Trophoblast cell (in vitro differentiated cells and primary cell): ENCODE measurements around the gene KANSL1.
A peak's percentile ranks its signal among the peaks of the same experiment; 100 is the strongest.

ENCODE experiments used
- DNase-seq, 2 donors: peaks; one replicate each; pipeline ENCODE4 v3.0.0-alpha.2; 2016
- H2AFZ ChIP-seq: 2 replicates; pipeline ENCODE4 v1.6.1; 2013; ENCODE audit warnings: low read length, moderate library complexity, mild to moderate bottlenecking; ENCODE audit not compliant: insufficient read depth, poor library complexity
- H2AK5ac ChIP-seq: 2 replicates; pipeline ENCODE4 v1.6.1; 2013; ENCODE audit warnings: mild to moderate bottlenecking, low read length
- H2BK120ac ChIP-seq: 2 replicates; pipeline ENCODE4 v1.6.1; 2013; ENCODE audit warnings: low read length, mild to moderate bottlenecking, moderate library complexity; ENCODE audit not compliant: insufficient read depth, poor library complexity
- H2BK12ac ChIP-seq: 2 replicates; pipeline ENCODE4 v1.6.1; 2013; ENCODE audit warnings: mild to moderate bottlenecking, low read length, moderate library complexity
- H2BK5ac ChIP-seq: 2 replicates; pipeline ENCODE4 v1.6.1; 2013; ENCODE audit warnings: low read length, low read depth, moderate library complexity, mild to moderate bottlenecking; ENCODE audit not compliant: poor library complexity
- H3K14ac ChIP-seq: 2 replicates; pipeline ENCODE4 v1.6.1; 2013; ENCODE audit warnings: mild to moderate bottlenecking, low read length
- H3K18ac ChIP-seq: 2 replicates; pipeline ENCODE4 v1.6.1; 2013; ENCODE audit warnings: mild to moderate bottlenecking, low read length
- H3K23ac ChIP-seq: 2 replicates; pipeline ENCODE4 v1.6.1; 2013; ENCODE audit warnings: low read length
- H3K27ac ChIP-seq: 2 replicates; pipeline ENCODE4 v1.5.1; 2013; ENCODE audit warnings: low read depth, mild to moderate bottlenecking, inconsistent platforms, low read length, moderate library complexity
- H3K27me3 ChIP-seq: 2 replicates; pipeline ENCODE4 v1.6.1; 2013; ENCODE audit warnings: inconsistent platforms, mild to moderate bottlenecking, low read length, moderate library complexity; ENCODE audit not compliant: insufficient read depth
- H3K36me3 ChIP-seq, 2 experiments: 1 replicate in 1 of 2; 2 replicates in 1 of 2; pipeline ENCODE4 v1.6.1; 2013; ENCODE audit warnings: low read length in 2 of 2, mild to moderate bottlenecking in 2 of 2, moderate library complexity in 1 of 2; ENCODE audit not compliant: insufficient read depth in 2 of 2, control insufficient read depth in 1 of 2
- H3K4ac ChIP-seq: 2 replicates; pipeline ENCODE4 v1.6.1; 2013; ENCODE audit warnings: low read depth, mild to moderate bottlenecking, low read length, moderate library complexity
- H3K4me1 ChIP-seq, 2 experiments: 1 replicate in 1 of 2; 2 replicates in 1 of 2; pipeline ENCODE4 v1.6.1; 2013; ENCODE audit warnings: low read length in 2 of 2, mild to moderate bottlenecking in 2 of 2, moderate library complexity in 1 of 2; ENCODE audit not compliant: insufficient read depth in 2 of 2, control insufficient read depth in 1 of 2
- H3K4me2 ChIP-seq: 2 replicates; pipeline ENCODE4 v1.6.1; 2013; ENCODE audit warnings: inconsistent platforms, mild to moderate bottlenecking, low read length, moderate library complexity
- H3K4me3 ChIP-seq: 2 replicates; pipeline ENCODE4 v1.5.1; 2013; ENCODE audit warnings: mild to moderate bottlenecking, low read depth, low read length, inconsistent platforms
- H3K79me1 ChIP-seq: one replicate; pipeline ENCODE4 v1.6.1; 2013; ENCODE audit warnings: low read length
- H3K79me2 ChIP-seq: 2 replicates; pipeline ENCODE4 v1.6.1; 2013; ENCODE audit warnings: low read length, mild to moderate bottlenecking; ENCODE audit not compliant: control insufficient read depth, insufficient read depth, poor library complexity
- H3K9ac ChIP-seq: 2 replicates; pipeline ENCODE4 v1.6.1; 2013; ENCODE audit warnings: mild to moderate bottlenecking, low read length
- H3K9me3 ChIP-seq: 2 replicates; pipeline ENCODE4 v1.6.1; 2013; ENCODE audit warnings: low read depth, mild to moderate bottlenecking, control low read depth, inconsistent platforms, low read length; ENCODE audit not compliant: insufficient read depth
- H4K12ac ChIP-seq: 2 replicates; pipeline ENCODE4 v1.6.1; 2013; ENCODE audit warnings: low read depth, mild to moderate bottlenecking, low read length, moderate library complexity
- H4K8ac ChIP-seq: 2 replicates; pipeline ENCODE4 v1.6.1; 2013; ENCODE audit warnings: low read depth, mild to moderate bottlenecking, low read length, moderate library complexity
- H4K91ac ChIP-seq: one replicate; pipeline ENCODE4 v1.6.1; 2013; ENCODE audit warnings: low read depth, mild to moderate bottlenecking, low read length, moderate library complexity
- WGBS: extraction: QIAGEN DNeasy Blood & Tissue Kit; methylation state at CpG from one replicate; pipeline ENCODE4 v1.1.7; 2013; ENCODE audit warnings: missing lambda C conversion rate; ENCODE audit not compliant: insufficient read length, insufficient coverage; ENCODE audit errors: extremely low coverage; 5-methylcytosine and 5-hydroxymethylcytosine counted together

The KANSL1 gene

DNA sequence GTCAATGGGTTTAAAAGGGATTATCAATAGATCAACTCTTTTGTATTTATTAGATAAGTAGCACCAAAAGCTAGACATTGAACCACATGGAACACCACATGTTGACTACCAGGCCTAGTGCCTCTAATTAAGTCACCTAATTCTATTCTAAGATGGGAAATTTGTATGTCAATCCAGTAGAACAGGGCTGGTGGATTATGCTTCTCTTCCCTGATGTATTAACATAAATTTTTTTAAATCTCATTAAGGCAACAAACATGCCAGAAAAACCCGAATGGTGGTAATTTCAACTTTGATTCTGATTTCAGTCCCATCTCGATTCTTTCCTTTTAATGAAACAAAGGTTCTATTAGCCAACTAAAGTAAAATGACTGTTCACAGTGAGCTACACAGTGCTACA is 92.6 kb downstream of the KANSL1 start:
- H3K79me1 ChIP-seq: no peaks in the 10 kb centered on the region
- H3K18ac ChIP-seq: no peak overlapping the region
- H3K4me3 ChIP-seq: no peak overlapping the region
- peaks cover 8% of the 10 kb centered on the region for H3K79me2 ChIP-seq
- no peak overlapping the region for H3K9ac ChIP-seq
- H3K9me3 ChIP-seq: no peaks in the 10 kb centered on the region
- H2AFZ ChIP-seq: no peak overlapping the region
- no peak overlapping the region for H4K12ac ChIP-seq
- no peak overlapping the region for H3K4ac ChIP-seq
- no peak overlapping the region for H2BK5ac ChIP-seq
- no peak overlapping the region for H3K23ac ChIP-seq
- H2BK120ac ChIP-seq: no peak overlapping the region
- no peak overlapping the region for H4K91ac ChIP-seq
- no CpG with 5 or more reads among the region's 2 CpGs for WGBS
- DNase-seq: no peak
- H3K27me3 ChIP-seq: no peaks in the 10 kb centered on the region
- no peaks in the 10 kb centered on the region for H3K36me3 ChIP-seq
- H2AK5ac ChIP-seq: no peak overlapping the region
- no peak overlapping the region for H3K4me2 ChIP-seq
- peaks cover 0 to 2% of the 10 kb centered on the region in 2 experiments for H3K4me1 ChIP-seq
- no peak overlapping the region for H3K14ac ChIP-seq
- no peak overlapping the region for H2BK12ac ChIP-seq
- H3K27ac ChIP-seq: peak overlapping the region; percentile 75
- H4K8ac ChIP-seq: no peak overlapping the region

DNA sequence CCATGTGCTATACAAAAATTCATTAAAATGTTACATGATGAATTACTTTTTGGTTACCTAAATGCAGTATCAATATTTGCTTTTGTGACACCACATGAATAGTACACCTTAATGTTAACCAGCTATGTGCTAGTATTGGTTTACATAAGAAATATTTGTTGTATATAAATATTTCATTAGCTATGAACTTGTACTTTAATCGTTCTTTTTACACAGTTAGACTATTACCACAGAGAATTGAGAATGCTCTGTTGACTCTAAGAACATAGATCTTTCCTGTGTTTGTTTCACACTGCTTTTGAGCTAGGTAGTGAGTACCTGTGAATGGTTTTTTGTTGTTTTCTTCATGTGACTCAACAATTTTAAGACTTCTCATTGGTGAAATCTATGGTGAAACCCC is 93.4 kb downstream of the KANSL1 start:
- Histone ChIP-seq H3K79me1 (no peaks in the 10 kb centered on the region), H3K4me1 (peaks cover 0 to 2% of the 10 kb centered on the region in 2 experiments), H3K23ac (no peak overlapping the region), H3K14ac (no peak overlapping the region), H2AFZ (no peak overlapping the region), H3K36me3 (no peaks in the 10 kb centered on the region), H2BK5ac (no peak overlapping the region), H4K12ac (no peak overlapping the region), H4K91ac (no peak overlapping the region), H2BK12ac (no peak overlapping the region), H3K4me2 (no peak overlapping the region), H3K9me3 (no peaks in the 10 kb centered on the region), H3K27ac (no peak overlapping the region), H2AK5ac (no peak overlapping the region), H3K18ac (no peak overlapping the region), H2BK120ac (no peak overlapping the region), H3K4me3 (no peak overlapping the region), H3K9ac (no peak overlapping the region), H3K27me3 (no peaks in the 10 kb centered on the region), H3K79me2 (peaks cover 6% of the 10 kb centered on the region), H4K8ac (no peak overlapping the region), H3K4ac (peak overlapping the region; percentile 98)
- no CpG with 5 or more reads among the region's 1 CpG for WGBS
- no peak for DNase-seq

DNA sequence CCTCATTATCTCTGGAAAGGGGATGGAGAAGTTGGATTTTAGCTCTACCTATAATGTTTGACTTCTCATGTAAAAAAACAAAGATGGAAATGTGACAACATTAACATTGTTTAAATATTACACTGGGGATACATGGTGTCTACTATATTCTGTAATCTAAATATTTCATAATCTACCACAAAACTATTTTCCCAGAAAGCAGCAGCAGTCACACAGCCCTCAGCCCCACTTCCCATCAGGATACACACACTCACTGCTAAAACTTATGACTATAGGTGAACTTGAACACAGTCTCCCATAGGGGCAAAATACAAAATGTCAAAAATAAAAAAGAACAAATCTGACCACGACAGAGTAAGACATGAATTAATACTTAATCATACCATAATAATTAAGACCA is 95.7 kb downstream of the KANSL1 start:
- no peak overlapping the region for H2BK120ac ChIP-seq
- no peak overlapping the region for H2AK5ac ChIP-seq
- no peak overlapping the region for H4K8ac ChIP-seq
- no peak overlapping the region for H3K4me3 ChIP-seq
- H3K4me2 ChIP-seq: no peak overlapping the region
- no peaks in the 10 kb centered on the region for H3K4me1 ChIP-seq
- WGBS: no CpG with 5 or more reads among the region's 1 CpG
- H4K91ac ChIP-seq: no peak overlapping the region
- no peaks in the 10 kb centered on the region for H3K79me1 ChIP-seq
- no peak overlapping the region for H3K4ac ChIP-seq
- H3K18ac ChIP-seq: no peak overlapping the region
- no peaks in the 10 kb centered on the region for H3K27me3 ChIP-seq
- no peak overlapping the region for H3K14ac ChIP-seq
- H3K27ac ChIP-seq: no peak overlapping the region
- no peak overlapping the region for H2AFZ ChIP-seq
- no peak overlapping the region for H4K12ac ChIP-seq
- no peaks in the 10 kb centered on the region for H3K9me3 ChIP-seq
- H3K9ac ChIP-seq: no peak overlapping the region
- H2BK12ac ChIP-seq: no peak overlapping the region
- H3K36me3 ChIP-seq: peaks cover 0 to 4% of the 10 kb centered on the region in 2 experiments
- peaks cover 6% of the 10 kb centered on the region for H3K79me2 ChIP-seq
- no peak overlapping the region for H3K23ac ChIP-seq
- no peak overlapping the region for H2BK5ac ChIP-seq
- DNase-seq: no peak

DNA sequence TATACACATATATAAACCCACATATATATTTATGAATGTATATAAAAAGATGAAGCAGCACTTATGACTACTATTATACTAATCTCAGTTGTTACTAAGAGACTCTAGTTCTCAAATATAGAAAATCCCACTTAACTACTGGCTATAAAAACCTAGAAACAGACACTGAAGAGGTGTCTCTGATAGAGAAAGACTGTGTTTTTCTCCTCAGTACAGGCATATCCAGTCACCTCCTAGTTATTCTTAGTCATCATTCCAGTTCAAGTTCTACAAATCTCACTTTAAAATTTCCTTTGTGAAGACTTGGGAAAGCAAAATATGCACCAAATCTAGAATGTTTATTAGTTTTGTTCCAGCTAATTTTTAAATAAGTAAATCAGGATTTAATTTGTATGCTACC is 100.2 kb downstream of the KANSL1 start:
- H4K91ac ChIP-seq: no peak overlapping the region
- H3K4me3 ChIP-seq: no peak overlapping the region
- H3K36me3 ChIP-seq: peaks cover 4 to 6% of the 10 kb centered on the region in 2 experiments
- H2AK5ac ChIP-seq: no peak overlapping the region
- no peaks in the 10 kb centered on the region for H3K27me3 ChIP-seq
- H3K23ac ChIP-seq: no peak overlapping the region
- peaks cover 2% of the 10 kb centered on the region for H3K79me2 ChIP-seq
- H3K27ac ChIP-seq: no peak overlapping the region
- no peak overlapping the region for H3K14ac ChIP-seq
- no peak overlapping the region for H3K9ac ChIP-seq
- no peak overlapping the region for H4K12ac ChIP-seq
- H3K4me1 ChIP-seq: no peaks in the 10 kb centered on the region
- no peak overlapping the region for H3K4me2 ChIP-seq
- no peak overlapping the region for H2BK5ac ChIP-seq
- no peak overlapping the region for H3K18ac ChIP-seq
- no peak overlapping the region for H3K4ac ChIP-seq
- no peak overlapping the region for H2BK120ac ChIP-seq
- DNase-seq: no peak
- no peaks in the 10 kb centered on the region for H3K79me1 ChIP-seq
- no peak overlapping the region for H2BK12ac ChIP-seq
- H4K8ac ChIP-seq: no peak overlapping the region
- no peak overlapping the region for H2AFZ ChIP-seq
- no peaks in the 10 kb centered on the region for H3K9me3 ChIP-seq
